CD4-positive, alpha-beta memory T cell (primary cell): ENCODE results near the gene PPP1R3A. TPM values are rescaled to one million over a fixed set of nuclear protein-coding genes. Genes with fewer than 3 reads are reported as not detected.

Experiments used
- CTCF ChIA-PET: fragments of 350-600 bp; sonication (Branson Sonifier 250); formaldehyde crosslinking; loops from one replicate; lab custom pipeline; 2021; ENCODE audit warnings: inconsistent platforms; ENCODE audit not compliant: partially characterized antibody; lab: Charles Lee
- POLR2A ChIA-PET: fragments of 350-600 bp; sonication (Branson Sonifier 250); formaldehyde crosslinking; loops from one replicate; lab custom pipeline; 2021; ENCODE audit not compliant: partially characterized antibody; lab: Charles Lee
- DNase-seq, 5 donors: peaks; one replicate each; pipeline versions ENCODE4 v3.0.0 to v3.0.0-alpha.2; 2020 to 2022; ENCODE audit warnings: mixed read lengths in 1 of 5
- H3K27ac ChIP-seq: one replicate; pipeline ENCODE4 v1.7.0; 2013; ENCODE audit warnings: low read depth, low read length
- H3K27me3 ChIP-seq: 2 replicates; pipeline ENCODE4 v1.7.0; 2013; ENCODE audit warnings: mild to moderate bottlenecking, low read length, moderate library complexity; ENCODE audit not compliant: insufficient read depth
- H3K36me3 ChIP-seq: 2 replicates; pipeline ENCODE4 v1.7.0; 2013; ENCODE audit warnings: mild to moderate bottlenecking, low read length, moderate library complexity; ENCODE audit not compliant: insufficient read depth
- H3K4me1 ChIP-seq: 2 replicates; pipeline ENCODE4 v1.7.0; 2013; ENCODE audit warnings: mild to moderate bottlenecking, low read length, moderate library complexity; ENCODE audit not compliant: insufficient read depth
- H3K4me3 ChIP-seq, 2 donors: one replicate each; pipeline ENCODE4 v1.7.0; 2013; ENCODE audit warnings: low read length in 2 of 2, mild to moderate bottlenecking in 1 of 2
- H3K9me3 ChIP-seq, 2 donors: one replicate each; pipeline ENCODE4 v1.7.0; 2013; ENCODE audit warnings: low read length in 2 of 2, control low read depth in 1 of 2; ENCODE audit not compliant: control insufficient read depth in 1 of 2
- H3K27ac Mint-ChIP-seq, 7 donors: one replicate each; pipeline ENCODE4 v1.8.0; 2020 to 2021; ENCODE audit warnings: mixed read lengths in 7 of 7, mild to moderate bottlenecking in 6 of 7, inconsistent platforms in 3 of 7, moderate library complexity in 3 of 7
- H3K27me3 Mint-ChIP-seq, 2 donors: one replicate each; pipeline ENCODE4 v1.8.0; 2020 to 2021; ENCODE audit warnings: mixed read lengths in 2 of 2
- H3K36me3 Mint-ChIP-seq, 2 donors: one replicate each; pipeline ENCODE4 v1.8.0; 2020 to 2021; ENCODE audit warnings: mixed read lengths in 2 of 2, inconsistent platforms in 1 of 2, mild to moderate bottlenecking in 1 of 2
- H3K4me1 Mint-ChIP-seq, 4 donors: one replicate each; pipeline ENCODE4 v1.8.0; 2020 to 2021; ENCODE audit warnings: mixed read lengths in 4 of 4, mild to moderate bottlenecking in 1 of 4
- H3K4me3 Mint-ChIP-seq, 8 donors: one replicate each; pipeline ENCODE4 v1.8.0; 2020 to 2021; ENCODE audit warnings: mixed read lengths in 8 of 8, mild to moderate bottlenecking in 7 of 8, moderate library complexity in 6 of 8, inconsistent platforms in 3 of 8
- H3K9me3 Mint-ChIP-seq, 8 donors: one replicate each; pipeline ENCODE4 v1.8.0; 2020 to 2021; ENCODE audit warnings: mixed read lengths in 8 of 8, mild to moderate bottlenecking in 5 of 8, inconsistent platforms in 3 of 8, moderate library complexity in 1 of 8
- intact Hi-C: fragments of 100-400 bp; cut with micrococcal nuclease; formaldehyde crosslinking; loops from one replicate; pipeline ENCODE4 v1.15.1; 2023
- polyA plus RNA-seq, 2 donors: library from polyadenylated mRNA; unstranded; fragments of 300-500 nt; fragmentation: Illumina TruSeq; gene quantifications; one replicate each; pipeline ENCODE4 v1.2.3, GENCODE V29; 2021
- total RNA-seq, 2 experiments: library from RNA; stranded (reverse); gene quantifications; one replicate each; pipeline ENCODE4 v1.2.3, GENCODE V29; 2021

Gene PPP1R3A
- total and polyA plus RNA-seq, 4 experiments from 2014 or later: not detected

DNA sequence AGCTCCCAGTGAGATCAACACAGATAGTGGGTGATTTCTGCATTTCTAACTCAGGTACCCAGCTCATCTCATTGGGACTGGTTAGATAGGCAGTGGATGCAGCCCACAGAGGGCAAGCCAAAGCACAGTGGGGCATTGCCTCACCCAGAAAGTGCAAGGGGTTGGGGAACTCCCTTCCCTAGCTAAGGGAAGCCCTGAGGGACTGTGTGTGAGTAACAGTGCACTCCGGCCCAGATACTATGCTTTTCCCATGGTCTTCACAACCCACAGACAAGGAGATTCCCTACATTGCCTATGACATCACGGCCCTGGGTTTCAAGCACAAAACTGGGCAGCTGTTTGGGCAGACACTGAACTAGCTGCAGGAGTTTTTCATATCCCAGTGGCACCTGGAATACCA lies 62.8 kb downstream of the PPP1R3A start:
- Histone ChIP-seq H3K27ac (no peak overlapping the region), H3K4me1 (no peaks in the 10 kb centered on the region), H3K4me3 (no peak overlapping the region), H3K36me3 (no peaks in the 10 kb centered on the region), H3K9me3 (no peaks in the 10 kb centered on the region), H3K27me3 (no peaks in the 10 kb centered on the region)
- Mint-ChIP-seq H3K4me3 (no peak overlapping the region), H3K4me1 (no peaks in the 10 kb centered on the region), H3K27ac (no peak overlapping the region), H3K27me3 (no peaks in the 10 kb centered on the region), H3K9me3 (peaks cover 0 to 10% (median 8%) of the 10 kb centered on the region in 8 donors), H3K36me3 (no peaks in the 10 kb centered on the region)
- no peak for DNase-seq
- CTCF ChIA-PET: no interaction called here
- POLR2A ChIA-PET: no interaction called here
- intact Hi-C loops: no loop called here

DNA sequence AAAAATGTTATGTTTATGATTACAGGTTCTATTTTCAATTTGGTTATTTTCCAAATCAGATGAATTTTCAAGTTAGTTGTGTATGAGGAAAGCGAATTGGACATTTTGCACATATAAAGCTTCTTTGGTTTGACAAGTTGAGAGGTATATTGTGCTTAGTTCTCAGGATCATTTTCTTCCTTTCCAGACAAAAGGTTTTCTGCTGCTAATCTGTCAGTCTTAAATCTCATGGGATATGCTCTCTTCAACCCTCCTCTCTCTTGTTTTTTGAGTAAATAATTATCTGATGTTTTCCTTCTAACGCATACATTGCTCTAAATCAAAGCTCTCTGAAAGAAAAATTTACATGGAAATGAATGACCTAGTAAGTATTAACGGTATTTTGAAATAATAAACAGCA lies 77.9 kb downstream of the PPP1R3A start:
- H3K36me3 ChIP-seq: no peaks in the 10 kb centered on the region
- no peaks in the 10 kb centered on the region for H3K36me3 Mint-ChIP-seq
- no peaks in the 10 kb centered on the region for H3K4me1 Mint-ChIP-seq
- H3K4me1 ChIP-seq: no peaks in the 10 kb centered on the region
- no peak for DNase-seq
- CTCF ChIA-PET: no interaction called here
- no peak overlapping the region for H3K27ac Mint-ChIP-seq
- H3K27me3 ChIP-seq: no peaks in the 10 kb centered on the region
- POLR2A ChIA-PET: no interaction called here
- H3K4me3 ChIP-seq: no peak overlapping the region
- H3K27ac ChIP-seq: no peak overlapping the region
- intact Hi-C loops: no loop called here
- H3K9me3 ChIP-seq: no peaks in the 10 kb centered on the region
- H3K9me3 Mint-ChIP-seq: peaks cover 0 to 3% (median 0%) of the 10 kb centered on the region in 8 donors
- H3K4me3 Mint-ChIP-seq: no peak overlapping the region
- H3K27me3 Mint-ChIP-seq: no peaks in the 10 kb centered on the region

DNA sequence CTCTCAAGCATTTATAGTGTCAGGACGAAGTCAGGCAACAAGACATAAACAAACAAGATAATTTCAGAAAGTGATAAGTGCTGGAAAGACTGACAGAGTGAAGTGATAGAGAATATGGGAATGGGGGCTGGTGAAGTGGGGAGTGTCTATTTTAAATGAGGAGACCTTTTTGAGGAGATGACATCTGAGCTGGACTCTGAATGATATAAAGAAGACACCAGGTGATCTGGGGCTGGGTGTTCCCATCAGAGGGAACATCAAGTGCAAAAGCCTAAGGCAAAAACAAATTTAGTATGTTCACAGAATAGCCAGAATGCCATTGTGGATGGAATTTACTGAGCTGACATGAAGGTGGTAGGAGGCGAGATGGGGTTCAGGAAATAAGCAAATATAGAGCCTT lies 83.4 kb downstream of the PPP1R3A start:
- H3K36me3 ChIP-seq: no peaks in the 10 kb centered on the region
- Mint-ChIP-seq H3K4me3 (no peak overlapping the region), H3K9me3 (peaks cover 0 to 2% (median 0%) of the 10 kb centered on the region in 8 donors), H3K27ac (no peak overlapping the region), H3K36me3 (no peaks in the 10 kb centered on the region), H3K27me3 (no peaks in the 10 kb centered on the region), H3K4me1 (no peaks in the 10 kb centered on the region)
- no peaks in the 10 kb centered on the region for H3K27me3 ChIP-seq
- ChIA-PET CTCF (no interaction called here), POLR2A (no interaction called here)
- H3K4me3 ChIP-seq: no peak overlapping the region
- DNase-seq: no peak
- no peak overlapping the region for H3K27ac ChIP-seq
- intact Hi-C loops: no loop called here
- H3K4me1 ChIP-seq: no peaks in the 10 kb centered on the region
- H3K9me3 ChIP-seq: no peaks in the 10 kb centered on the region

DNA sequence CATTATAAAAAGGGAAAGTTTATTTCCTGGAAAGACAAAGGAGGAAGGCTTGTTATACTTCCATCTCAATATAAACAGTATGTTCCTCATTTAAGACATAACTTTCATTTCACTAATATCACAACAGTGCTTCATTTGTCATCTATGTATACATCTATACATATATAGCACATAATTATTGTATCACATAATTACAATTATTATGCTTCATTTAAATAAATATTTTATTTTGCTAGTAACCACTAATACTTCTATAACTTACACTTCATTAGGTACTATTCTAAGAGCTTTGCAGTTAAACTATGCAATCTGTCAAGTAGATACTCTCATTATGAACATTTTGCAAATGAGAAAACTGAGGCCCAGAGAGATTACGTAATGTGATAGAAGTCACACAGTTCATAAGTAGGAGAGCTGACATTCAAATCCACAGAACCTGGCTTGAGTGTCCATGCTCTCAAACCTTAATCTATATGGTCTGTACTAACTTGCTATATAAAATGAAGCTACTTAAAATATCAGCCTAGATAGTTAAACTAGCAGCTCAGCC lies 86.5 kb downstream of the PPP1R3A start:
- Histone ChIP-seq H3K27me3 (no peaks in the 10 kb centered on the region), H3K36me3 (no peaks in the 10 kb centered on the region), H3K27ac (no peak overlapping the region), H3K4me1 (no peaks in the 10 kb centered on the region), H3K9me3 (no peaks in the 10 kb centered on the region), H3K4me3 (no peak overlapping the region)
- no peak overlapping the region for H3K4me3 Mint-ChIP-seq
- peaks cover 0 to 2% (median 0%) of the 10 kb centered on the region in 8 donors for H3K9me3 Mint-ChIP-seq
- DNase-seq: no peak
- no peaks in the 10 kb centered on the region for H3K36me3 Mint-ChIP-seq
- ChIA-PET POLR2A (no interaction called here), CTCF (no interaction called here)
- no peak overlapping the region for H3K27ac Mint-ChIP-seq
- intact Hi-C loops: no loop called here
- no peaks in the 10 kb centered on the region for H3K27me3 Mint-ChIP-seq
- no peaks in the 10 kb centered on the region for H3K4me1 Mint-ChIP-seq

DNA sequence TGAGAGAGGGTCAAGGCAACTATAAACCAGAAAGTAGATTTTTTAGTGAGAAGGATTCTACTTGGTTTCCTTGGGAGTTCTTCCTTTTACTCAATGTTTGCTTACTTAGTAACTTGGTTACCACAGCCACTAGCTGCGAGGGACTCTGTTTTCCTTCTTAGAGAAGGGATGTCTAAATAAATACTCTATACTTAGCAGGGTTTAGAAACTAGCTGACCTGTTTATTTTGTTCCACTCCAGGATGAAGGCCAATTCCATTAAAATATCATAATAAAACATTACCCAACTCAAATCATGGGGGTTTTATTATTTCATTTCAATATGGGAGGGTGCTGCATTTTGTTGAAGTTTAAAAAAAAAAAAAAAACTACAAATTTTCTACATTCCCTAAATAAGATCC lies 87.3 kb downstream of the PPP1R3A start:
- Histone ChIP-seq H3K27ac (no peak overlapping the region), H3K27me3 (no peaks in the 10 kb centered on the region), H3K36me3 (no peaks in the 10 kb centered on the region), H3K4me1 (no peaks in the 10 kb centered on the region), H3K9me3 (no peaks in the 10 kb centered on the region), H3K4me3 (no peak overlapping the region)
- H3K27me3 Mint-ChIP-seq: no peaks in the 10 kb centered on the region
- H3K4me3 Mint-ChIP-seq: no peak overlapping the region
- H3K27ac Mint-ChIP-seq: no peak overlapping the region
- H3K9me3 Mint-ChIP-seq: peaks cover 0 to 2% (median 0%) of the 10 kb centered on the region in 8 donors
- CTCF ChIA-PET: no interaction called here
- POLR2A ChIA-PET: no interaction called here
- DNase-seq: no peak
- no peaks in the 10 kb centered on the region for H3K36me3 Mint-ChIP-seq
- intact Hi-C loops: no loop called here
- H3K4me1 Mint-ChIP-seq: no peaks in the 10 kb centered on the region

DNA sequence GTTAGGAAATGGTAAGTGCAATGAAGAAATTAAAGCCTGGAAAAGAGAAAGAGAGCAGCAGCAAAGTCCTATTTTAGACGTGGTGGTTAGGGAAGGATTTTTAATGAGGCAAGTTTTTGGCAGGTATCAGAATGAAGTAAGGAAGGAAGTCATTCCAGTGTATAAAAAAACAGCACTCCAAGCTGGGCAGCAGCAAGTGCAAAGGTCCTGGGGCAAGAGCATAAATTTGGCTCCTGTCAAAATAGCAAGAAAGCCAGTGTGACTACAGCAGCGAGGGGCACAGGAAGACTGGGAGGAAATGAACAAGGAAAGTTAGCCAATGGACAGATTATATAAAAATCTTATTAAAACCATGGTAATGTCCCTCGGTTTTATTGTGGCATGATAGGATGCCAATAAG lies 90.2 kb downstream of the PPP1R3A start:
- H3K4me1 Mint-ChIP-seq: no peaks in the 10 kb centered on the region
- no peaks in the 10 kb centered on the region for H3K4me1 ChIP-seq

More for the DNA sequence above, 90.2 kb downstream of the PPP1R3A start:
- no peak overlapping the region for H3K4me3 ChIP-seq
- H3K27me3 ChIP-seq: no peaks in the 10 kb centered on the region
- Mint-ChIP-seq H3K36me3 (no peaks in the 10 kb centered on the region), H3K27me3 (no peaks in the 10 kb centered on the region), H3K27ac (no peak overlapping the region), H3K4me3 (no peak overlapping the region), H3K9me3 (peaks cover 0 to 2% (median 0%) of the 10 kb centered on the region in 8 donors)
- no peaks in the 10 kb centered on the region for H3K36me3 ChIP-seq
- no peak overlapping the region for H3K27ac ChIP-seq
- DNase-seq: no peak
- H3K9me3 ChIP-seq: no peaks in the 10 kb centered on the region
- POLR2A ChIA-PET: no interaction called here
- intact Hi-C loops: no loop called here
- CTCF ChIA-PET: no interaction called here
